ENCODE data around the gene CHKA. TPM values are rescaled to one million over a fixed set of nuclear protein-coding genes. Genes with fewer than 3 reads are reported as not detected.
A peak's percentile ranks its signal among the peaks of the same experiment; 100 is the strongest.

Gene CHKA
- total RNA-seq, 1 experiment from 2014 or later = 136 TPM

- BruUV-seq (replicated peaks) = no TSS peak
- intact Hi-C loops (cut with micrococcal nuclease; ENCODE audit: unreplicated experiment) (no loop called here), in situ Hi-C loops (cut with HindIII; ENCODE audit: low pct_unique_long_range_greater_than_20kb, low sequenced_read_pairs) (no loop called here)
- DNase-seq (ENCODE audit: low read depth, low spot score) = no peak
- ChIA-PET CTCF (no interaction called here), POLR2A (no interaction called here)
- H3K27me3 ChIP-seq (ENCODE audit: control insufficient read depth, insufficient read depth, low read length) = no peaks in the 10 kb centered on the region
- H3K4me1 ChIP-seq (ENCODE audit: control insufficient read depth, insufficient read depth, low read length) = peaks cover 12% of the 10 kb centered on the region
- peak overlapping the region; percentile 86 for H3K27ac ChIP-seq (ENCODE audit: low read length)
- peaks cover 10% of the 10 kb centered on the region; the same call in 1 of the 2 replicates for H3K9me3 ChIP-seq (ENCODE audit: control insufficient read depth, insufficient read depth, low read depth, low read length)
- no peaks in the 10 kb centered on the region for H3K36me3 ChIP-seq (ENCODE audit: control insufficient read depth, insufficient read depth, low read length)
- H3K4me3 ChIP-seq (ENCODE audit: low read depth in 2 of 2, low read length in 2 of 2) = peak overlapping the region in 1 of 2 experiments; percentile 39; a peak in 2 of 4 replicates
- TF ChIP-seq SIN3A (IDR thresholded peaks at IDR 0.05; ENCODE audit: borderline replicate concordance, insufficient read depth, low read depth, low read length) (no peak), CTCF (IDR thresholded peaks at IDR 0.05) (no peak), REST (IDR thresholded peaks at IDR 0.05; ENCODE audit: insufficient read depth in 1 of 2, low read depth in 2 of 2, low read length in 1 of 2) (no peak), POLR2AphosphoS5 (IDR thresholded peaks at IDR 0.05; ENCODE audit: low read depth, low read length) (no peak), TCF7L2 (IDR thresholded peaks at IDR 0.05; ENCODE audit: low read depth, low read length) (no peak)
- peak; percentile 59 for ATAC-seq
These were observed 16.6 kb upstream of the CHKA start for GRCh38 chr11:68137833-68138232.

- Histone ChIP-seq H3K36me3 (ENCODE audit: control insufficient read depth, insufficient read depth, low read length) (no peaks in the 10 kb centered on the region), H3K4me3 (ENCODE audit: low read depth in 2 of 2, low read length in 2 of 2) (no peak overlapping the region), H3K4me1 (ENCODE audit: control insufficient read depth, insufficient read depth, low read length) (peaks cover 10% of the 10 kb centered on the region), H3K27me3 (ENCODE audit: control insufficient read depth, insufficient read depth, low read length) (no peaks in the 10 kb centered on the region), H3K9me3 (ENCODE audit: control insufficient read depth, insufficient read depth, low read depth, low read length) (peaks cover 10% of the 10 kb centered on the region; the same call in 1 of the 2 replicates), H3K27ac (ENCODE audit: low read length) (no peak overlapping the region)
- no TSS peak for BruUV-seq (replicated peaks)
- ChIA-PET POLR2A (no interaction called here), CTCF (no interaction called here)
- ATAC-seq (no peak), DNase-seq (ENCODE audit: low read depth, low spot score) (no peak)
- no peak for TF ChIP-seq POLR2AphosphoS5 (IDR thresholded peaks at IDR 0.05; ENCODE audit: low read depth, low read length)
- TF ChIP-seq REST (IDR thresholded peaks at IDR 0.05; ENCODE audit: insufficient read depth in 1 of 2, low read depth in 2 of 2, low read length in 1 of 2) = no peak
- no peak for TF ChIP-seq SIN3A (IDR thresholded peaks at IDR 0.05; ENCODE audit: borderline replicate concordance, insufficient read depth, low read depth, low read length)
- TF ChIP-seq CTCF (IDR thresholded peaks at IDR 0.05) = no peak
- TF ChIP-seq TCF7L2 (IDR thresholded peaks at IDR 0.05; ENCODE audit: low read depth, low read length) = no peak
- intact Hi-C loops (cut with micrococcal nuclease; ENCODE audit: unreplicated experiment) = no loop called here
- in situ Hi-C loops (cut with HindIII; ENCODE audit: low pct_unique_long_range_greater_than_20kb, low sequenced_read_pairs) = no loop called here
These were observed 15.7 kb upstream of the CHKA start for GRCh38 chr11:68136866-68137265.

Measured in Panc1 (cell line).